Stimulated activated CD8-positive, alpha-beta memory T cell treated with anti-CD3 and anti-CD28 coated beads, Interleukin-4, amount 100 ng/mL, for 1 hour (primary cell): ENCODE measurements around the gene CLASRP.

Experiments
- DNase-seq, 2 donors: peaks; one replicate each; pipeline ENCODE4 v3.0.0-alpha.2; 2020; ENCODE audit warnings: low read depth in 2 of 2, low spot score in 1 of 2

Gene CLASRP

DNA sequence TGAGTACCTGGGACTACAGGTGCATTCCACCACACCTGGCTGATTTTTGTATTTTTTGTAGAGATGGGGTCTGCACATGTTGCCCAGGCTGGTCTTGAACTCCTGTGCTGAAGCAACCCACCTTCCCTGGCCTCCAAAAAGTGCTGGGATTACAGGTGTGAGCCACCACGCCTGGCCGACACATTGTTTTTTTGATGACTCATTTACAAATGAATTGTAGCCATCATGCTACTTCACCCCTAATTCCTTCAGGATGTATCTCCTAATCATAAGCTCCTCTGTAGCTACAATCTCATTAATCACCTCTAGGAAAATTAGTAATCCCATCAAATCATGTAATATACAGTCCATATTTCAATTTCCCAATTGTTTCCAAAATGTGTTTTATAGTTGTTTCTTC lies 19.7 kb upstream of the CLASRP start:
- DNase-seq, result no peak

DNA sequence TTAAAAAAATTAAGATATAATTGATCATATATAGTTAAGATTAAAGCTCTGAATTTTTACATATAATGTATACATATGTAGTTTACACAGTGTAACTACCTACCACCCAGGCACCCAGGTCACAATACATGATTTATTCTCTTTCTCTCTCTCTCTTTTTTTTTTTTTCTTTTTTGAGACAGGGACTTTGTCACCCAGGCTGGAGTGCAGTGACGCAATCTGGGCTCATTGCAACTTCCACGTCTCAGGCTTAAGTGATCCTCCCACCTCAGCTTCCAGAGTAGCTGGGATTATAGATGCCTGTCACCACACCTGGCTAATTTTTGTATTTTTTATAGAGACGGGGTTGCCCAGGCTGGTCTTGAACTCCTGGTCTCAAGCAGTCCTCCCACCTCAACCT lies 18.8 kb upstream of the CLASRP start:
- DNase-seq, result no peak

DNA sequence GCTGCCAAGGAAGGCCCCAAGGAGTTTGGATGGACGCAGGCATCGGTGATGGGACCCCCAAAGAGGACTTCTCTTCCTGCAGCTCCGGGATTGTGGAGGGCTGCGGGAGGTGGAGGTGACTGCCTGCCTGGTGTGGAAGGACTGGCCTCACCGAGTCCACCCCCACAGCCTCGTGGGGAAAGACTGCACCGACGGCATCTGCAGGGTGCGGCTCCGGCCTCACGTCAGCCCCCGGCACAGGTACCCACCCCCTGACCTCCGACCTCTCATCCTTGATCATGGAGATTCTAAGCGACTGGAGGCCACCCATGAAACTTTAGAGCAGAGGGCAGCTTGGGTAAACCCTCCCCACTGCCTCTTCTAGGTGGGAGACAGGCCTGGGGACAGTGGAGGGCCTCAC lies 16.9 kb upstream of the CLASRP start:
- DNase-seq, result no peak

DNA sequence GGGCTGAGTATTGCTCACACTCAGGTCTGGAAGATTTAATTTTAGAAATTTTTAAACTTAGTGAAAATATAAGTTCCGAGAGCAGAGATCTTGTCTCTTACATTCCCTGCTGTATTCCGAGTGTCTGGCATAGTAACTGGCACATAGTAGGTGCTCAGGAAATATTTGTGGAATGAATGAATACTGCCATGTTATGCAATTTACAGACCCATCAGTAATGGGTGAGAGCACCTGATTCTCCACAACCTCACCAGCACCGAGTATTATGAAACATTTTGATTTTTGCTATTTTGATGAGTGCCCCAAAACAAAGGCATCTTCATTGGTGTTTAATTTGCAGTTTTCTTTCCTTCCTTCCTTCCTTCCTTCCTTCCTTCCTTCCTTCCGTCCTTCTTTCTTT lies 15.8 kb upstream of the CLASRP start:
- no peak for DNase-seq

DNA sequence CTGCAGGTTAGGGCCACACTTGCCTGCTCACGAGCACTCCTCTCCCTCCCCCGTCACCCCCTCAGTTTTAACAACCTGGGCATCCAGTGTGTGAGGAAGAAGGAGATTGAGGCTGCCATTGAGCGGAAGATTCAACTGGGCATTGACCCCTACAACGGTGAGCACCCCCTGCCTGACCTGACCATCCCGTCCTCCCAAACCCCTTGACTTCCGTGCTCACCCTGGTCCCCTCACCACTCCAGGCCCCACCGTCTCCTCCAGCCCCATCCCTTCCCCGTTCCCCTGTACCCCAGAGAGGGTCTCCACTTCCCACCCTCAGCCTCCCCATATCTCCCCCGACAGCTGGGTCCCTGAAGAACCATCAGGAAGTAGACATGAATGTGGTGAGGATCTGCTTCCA lies 13.6 kb upstream of the CLASRP start:
- no peak for DNase-seq

DNA sequence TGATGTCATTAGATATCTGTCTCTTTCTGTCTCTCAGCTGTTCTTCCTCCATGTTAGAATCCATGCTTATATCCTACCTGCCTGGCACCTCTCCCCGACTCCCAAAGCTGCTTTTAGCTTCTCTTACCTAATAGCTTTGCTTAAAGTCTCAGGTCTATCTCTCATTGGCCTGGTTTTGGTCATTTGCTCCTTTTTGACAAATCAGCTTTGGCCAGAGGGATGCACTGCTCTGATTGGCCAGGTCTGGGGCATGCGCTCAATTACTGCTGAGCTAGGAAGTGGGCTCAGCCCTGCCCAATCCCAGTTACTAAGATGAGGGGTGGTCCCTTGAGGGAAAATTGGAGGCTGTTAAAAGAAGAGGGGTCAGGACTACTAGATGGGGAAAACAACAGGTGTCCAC lies 11.5 kb upstream of the CLASRP start:
- no peak for DNase-seq

DNA sequence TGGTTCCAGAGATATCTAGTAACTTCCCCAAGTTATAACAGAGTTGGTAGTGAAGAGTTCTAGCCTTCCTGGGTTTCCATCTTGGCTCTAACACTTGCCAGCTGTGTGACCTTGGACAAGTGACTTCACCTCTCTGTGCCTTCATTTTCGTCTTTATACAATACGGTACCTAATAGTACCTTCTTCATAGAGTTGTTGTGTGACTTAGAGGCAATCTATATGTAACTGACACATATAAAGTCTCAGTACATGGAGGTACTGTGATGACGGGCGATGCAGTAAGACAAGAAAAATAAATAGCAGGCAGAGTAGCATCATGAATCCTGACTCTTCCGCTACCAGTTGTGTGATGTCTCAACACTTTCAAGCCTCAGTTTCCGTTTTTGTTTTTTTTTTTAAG lies 8.0 kb upstream of the CLASRP start:
- DNase-seq, result no peak

DNA sequence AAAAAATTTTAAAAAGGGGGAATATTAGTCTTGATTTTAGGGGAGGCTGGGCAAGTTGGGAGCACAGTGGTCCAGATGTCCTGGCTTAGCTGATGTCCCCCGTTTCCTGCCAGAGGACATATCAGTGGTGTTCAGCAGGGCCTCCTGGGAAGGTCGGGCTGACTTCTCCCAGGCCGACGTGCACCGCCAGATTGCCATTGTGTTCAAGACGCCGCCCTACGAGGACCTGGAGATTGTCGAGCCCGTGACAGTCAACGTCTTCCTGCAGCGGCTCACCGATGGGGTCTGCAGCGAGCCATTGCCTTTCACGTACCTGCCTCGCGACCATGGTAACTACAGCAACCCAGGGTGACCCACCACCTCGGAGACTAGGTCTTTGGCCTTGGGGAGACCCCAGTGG lies 6.4 kb upstream of the CLASRP start:
- DNase-seq, result no peak

DNA sequence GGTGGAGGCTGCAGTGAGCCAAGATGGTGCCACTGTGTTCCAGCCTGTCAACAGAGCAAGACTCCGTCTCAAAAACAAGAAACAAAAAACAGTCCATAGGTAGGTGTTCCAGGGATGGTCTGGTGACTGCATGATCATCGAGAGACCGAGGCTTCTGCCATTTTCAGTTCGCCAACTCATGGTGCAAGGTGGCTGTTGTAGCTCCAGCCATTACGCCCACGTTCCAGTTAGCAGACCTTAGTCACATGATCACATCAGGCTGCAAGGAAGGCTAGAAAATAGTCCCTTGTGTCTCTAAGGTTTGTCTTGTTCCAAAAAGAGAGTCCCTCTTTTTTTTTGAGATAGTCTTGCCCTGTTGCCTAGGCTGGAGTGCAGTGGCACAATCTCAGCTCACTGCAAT lies 3.1 kb upstream of the CLASRP start:
- no peak for DNase-seq

DNA sequence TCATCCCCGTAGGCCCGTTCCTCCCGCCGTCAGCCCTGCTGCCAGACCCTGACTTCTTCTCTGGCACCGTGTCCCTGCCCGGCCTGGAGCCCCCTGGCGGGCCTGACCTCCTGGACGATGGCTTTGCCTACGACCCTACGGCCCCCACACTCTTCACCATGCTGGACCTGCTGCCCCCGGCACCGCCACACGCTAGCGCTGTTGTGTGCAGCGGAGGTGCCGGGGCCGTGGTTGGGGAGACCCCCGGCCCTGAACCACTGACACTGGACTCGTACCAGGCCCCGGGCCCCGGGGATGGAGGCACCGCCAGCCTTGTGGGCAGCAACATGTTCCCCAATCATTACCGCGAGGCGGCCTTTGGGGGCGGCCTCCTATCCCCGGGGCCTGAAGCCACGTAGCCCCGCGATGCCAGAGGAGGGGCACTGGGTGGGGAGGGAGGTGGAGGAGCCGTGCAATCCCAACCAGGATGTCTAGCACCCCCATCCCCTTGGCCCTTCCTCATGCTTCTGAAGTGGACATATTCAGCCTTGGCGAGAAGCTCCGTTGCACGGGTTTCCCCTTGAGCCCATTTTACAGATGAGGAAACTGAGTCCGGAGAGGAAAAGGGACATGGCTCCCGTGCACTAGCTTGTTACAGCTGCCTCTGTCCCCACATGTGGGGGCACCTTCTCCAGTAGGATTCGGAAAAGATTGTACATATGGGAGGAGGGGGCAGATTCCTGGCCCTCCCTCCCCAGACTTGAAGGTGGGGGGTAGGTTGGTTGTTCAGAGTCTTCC lies 1.3 kb upstream of the CLASRP start:
- no peak for DNase-seq

DNA sequence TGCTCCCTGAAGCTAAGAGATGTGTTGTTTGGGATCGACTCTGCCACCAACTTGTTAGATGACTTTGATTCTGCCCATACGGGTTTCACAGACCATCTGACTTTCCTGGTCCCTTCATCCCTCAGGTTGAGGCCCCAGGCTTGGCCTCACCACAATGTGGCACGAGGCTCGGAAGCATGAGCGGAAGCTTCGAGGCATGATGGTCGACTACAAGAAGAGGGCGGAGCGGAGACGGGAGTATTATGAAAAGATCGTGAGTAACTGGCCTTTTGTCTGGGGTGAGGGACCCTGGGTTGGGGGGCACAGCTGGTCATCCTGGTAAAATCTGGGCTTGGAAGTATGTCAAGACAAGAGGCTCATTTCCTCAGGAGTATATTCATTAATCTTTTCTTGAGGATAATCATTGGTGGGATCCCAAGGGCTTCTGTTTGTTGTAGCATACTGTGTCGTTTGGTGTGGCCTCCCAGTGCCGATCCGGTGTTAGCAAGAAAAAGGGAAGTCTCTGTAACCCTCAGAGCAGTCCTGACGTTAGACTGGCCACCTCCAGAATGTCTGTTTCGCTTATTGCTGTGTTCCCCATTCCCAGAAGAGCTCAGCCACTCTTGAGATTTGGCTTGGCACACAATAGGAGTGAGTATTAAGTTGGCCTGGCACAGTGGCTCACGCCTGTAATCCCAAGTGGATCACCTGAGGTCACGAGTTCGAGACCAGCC lies 1.4 kb downstream of the CLASRP start:
- no peak for DNase-seq

DNA sequence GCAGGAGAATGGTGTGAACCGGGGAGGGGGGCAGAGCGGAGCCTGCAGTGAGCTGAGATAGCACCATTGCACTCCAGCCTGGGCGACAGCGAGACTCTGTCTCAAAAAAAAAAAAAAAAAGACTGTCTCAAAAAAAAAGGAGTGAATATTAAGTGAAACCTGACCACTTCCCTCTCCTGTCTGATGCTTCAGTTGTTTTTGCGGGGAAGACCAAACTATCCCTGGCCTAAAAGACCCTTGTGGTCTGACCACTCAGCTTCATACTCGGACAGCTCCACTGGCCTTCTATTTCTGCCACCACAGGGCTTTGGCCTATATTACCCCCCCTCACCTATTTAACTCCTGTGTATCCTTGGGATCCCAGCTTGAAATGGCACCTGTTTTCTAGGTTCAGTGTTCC lies 2.3 kb downstream of the CLASRP start:
- DNase-seq, result no peak

DNA sequence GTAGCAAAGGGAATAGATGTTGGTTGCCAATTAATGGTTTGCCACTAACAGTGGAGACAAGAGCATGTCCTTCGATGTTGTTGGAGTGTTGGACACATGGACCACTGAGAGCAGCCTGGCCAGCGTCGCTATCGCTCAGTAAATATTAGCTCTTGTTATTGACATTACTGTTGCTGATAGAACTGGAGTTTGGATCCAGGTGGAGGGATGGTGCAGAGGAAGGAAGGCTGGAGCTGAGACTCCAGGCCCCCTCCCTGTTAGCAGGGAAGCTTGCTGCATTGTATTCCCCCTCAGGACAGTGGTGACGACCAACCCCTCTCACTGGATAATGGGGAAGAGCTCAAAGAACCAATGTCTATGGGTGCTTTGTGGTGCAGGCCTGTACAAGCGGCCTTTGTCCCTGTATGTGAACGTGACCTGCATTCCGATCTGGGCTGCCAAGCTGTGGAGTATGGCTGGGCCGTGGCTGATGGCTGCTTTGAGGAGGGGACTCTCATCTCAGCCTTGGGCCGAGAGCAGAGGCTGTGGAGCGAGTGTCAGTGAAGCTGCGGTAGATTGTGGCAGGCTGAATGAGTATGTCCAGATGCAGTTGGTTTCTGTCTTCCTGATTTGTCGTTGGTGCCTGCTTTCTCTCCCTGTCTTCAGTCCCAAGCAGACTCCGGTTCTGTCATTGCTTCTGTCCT lies 7.0 kb downstream of the CLASRP start:
- no peak for DNase-seq

DNA sequence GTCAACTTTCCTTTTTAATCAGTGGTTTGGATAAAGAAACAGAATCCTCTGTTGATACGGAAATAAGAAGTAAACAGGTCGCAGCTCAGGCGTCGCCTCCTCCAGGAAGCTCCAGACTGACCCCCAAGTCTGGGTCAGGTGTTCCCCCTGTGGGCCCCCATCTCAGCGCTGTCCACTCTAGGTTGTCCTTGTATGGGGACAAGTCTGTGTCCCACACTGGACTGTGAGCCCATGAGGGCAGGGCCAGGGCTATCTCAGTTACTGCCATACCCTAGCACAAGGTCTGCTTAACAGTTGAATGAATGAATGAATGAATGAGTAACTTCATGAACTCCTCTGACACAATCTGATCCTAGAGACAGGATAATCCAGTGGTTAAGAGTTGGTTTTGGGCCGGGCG lies 7.5 kb downstream of the CLASRP start:
- no peak for DNase-seq

DNA sequence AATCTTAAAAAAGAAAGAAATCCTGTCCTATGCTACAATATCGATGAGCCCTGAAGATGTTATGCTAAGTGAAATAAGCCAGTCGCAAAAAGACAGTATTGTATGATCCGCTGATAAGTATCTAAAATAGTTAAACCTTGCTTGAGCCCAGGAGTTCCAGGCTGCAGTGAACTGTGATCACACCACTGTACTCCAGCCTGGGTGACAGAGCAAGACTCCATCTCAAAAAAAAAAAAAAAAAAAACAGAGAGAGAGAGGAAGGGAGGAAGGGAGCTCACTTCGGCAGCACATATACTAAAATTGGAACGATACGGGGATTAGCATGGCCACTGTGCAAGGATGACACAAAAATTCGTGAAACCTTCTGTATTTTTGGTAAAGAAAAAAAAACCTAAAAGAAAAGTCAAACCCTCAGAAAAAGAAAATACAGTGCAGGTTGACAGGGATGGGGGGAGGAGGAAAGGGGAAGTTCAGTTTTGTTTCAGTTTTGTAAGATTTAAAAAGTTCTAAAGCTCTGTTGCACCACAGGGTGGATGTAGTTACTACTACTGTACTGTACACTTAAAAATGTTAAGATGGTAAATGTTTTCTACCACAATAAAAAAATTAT lies 8.4 kb downstream of the CLASRP start:
- no peak for DNase-seq

DNA sequence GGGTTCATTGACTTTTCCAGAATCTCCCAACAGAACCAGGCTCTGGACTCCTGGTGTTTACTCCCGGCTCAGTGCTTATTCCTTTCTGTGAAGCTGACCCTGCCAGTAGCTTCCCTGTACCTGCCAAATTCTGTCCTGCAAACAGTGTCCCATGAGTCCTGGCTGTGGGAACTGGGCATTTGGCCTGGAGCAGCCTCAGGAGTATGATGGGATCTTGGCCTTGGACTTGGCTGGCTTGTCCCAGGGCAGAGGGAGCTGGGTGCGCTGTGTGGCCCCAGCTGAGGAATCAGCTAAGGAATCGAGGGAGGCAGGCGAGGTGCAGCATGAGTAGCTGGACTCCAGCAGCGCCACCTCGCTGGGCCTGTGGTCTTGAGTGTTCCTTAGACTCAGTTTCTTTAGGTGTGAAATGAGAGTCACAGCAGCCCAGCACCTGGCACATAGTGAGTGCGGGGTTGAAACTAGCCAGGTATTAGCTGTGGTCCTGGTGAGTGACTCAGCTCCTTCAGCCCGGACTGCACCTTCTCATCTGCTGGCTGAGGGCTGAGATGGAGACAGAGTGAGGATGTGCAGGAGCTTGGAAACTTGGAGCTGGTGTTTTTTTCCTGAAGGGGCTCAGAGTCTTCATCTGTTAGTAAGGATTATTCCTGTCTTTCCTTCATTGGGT lies 10.4 kb downstream of the CLASRP start:
- no peak for DNase-seq

DNA sequence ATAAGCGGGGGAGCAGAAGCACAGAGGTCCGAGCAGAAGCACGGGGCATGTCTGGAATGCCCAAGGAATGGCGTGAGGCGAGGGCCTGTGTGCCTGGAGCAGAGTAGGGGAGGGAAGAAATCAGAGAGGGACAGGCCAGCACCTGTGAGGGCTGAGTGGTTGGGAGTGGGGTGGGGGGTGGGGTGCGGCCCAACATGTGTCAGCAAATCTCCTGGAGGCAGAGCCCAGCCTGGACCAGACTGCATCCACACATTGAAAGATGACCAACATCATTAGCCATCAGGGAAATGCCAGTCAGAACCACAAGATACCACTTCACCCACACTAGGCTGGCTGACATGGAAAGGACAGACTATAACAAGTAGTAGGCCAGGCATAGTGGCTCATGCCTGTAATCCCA lies 11.2 kb downstream of the CLASRP start:
- DNase-seq, result no peak

DNA sequence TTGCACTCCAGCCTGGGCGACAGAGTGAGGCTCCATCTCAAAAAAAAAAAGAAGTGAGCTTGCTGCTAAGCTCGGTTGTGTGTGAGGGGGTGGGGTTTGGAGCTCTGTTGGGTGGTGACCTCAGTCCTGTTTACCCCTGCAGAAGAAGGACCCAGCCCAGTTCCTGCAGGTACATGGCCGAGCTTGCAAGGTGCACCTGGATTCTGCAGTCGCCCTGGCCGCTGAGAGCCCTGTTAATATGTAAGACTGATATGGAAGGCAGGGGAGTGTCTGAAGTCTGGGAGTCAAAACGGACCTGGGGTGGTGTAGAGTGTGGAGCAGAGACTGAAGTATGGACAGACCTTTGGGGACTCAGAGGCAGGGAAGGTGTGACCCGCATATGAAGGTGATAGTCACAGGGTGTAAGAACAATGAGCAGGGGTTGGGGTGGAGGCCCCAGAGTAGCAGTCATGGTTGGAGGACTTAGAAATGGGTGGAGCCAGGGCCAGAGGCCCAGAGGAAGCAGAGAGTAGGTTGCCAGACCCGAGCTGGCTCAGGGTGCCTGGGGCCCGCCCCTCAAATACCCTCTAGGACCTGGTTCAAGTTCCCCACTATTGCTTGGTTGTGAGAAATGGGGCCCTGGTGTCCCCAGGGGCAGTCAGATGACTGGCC lies 13.2 kb downstream of the CLASRP start:
- DNase-seq, result no peak

DNA sequence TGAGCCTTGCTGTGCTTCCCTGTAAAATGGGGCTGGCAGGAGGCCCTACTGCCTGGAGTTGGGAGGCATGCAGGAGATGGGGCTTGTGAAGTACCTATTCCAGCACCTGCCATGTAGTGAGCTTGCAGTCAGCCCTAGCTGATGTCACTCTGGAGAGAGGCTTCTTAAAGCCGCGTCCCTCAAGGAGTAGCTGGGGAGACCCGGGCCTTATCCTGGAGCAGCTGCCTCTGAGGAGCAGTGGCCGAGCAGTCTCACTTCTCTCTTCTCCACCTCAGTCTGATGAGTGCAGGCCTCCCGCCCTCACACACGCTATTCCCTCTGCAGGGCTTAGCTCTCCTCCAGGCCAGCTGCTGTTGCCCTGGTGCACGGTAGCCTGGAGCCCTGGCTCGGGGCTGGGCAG lies 18.0 kb downstream of the CLASRP start:
- DNase-seq, result no peak

DNA sequence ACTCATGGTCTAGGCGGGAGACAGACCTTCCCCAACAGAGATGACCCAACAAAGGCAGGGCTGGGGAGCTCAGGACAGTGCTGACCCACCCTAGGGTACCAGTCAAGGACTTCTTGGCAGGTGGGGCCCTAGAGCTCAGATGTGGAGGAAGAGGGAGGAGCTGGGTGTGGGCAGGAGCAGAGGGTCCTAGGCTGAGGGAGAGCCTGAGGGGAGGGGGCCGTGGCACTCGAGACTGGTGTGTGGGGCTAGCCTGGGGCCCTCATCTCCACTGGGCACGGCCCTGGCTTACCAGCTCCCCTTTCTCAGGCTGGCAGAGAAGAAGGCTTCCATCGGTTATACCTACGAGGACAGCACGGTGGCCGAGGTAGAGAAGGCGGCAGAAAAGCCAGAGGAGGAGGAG lies 18.6 kb downstream of the CLASRP start:
- DNase-seq, result no peak

DNA sequence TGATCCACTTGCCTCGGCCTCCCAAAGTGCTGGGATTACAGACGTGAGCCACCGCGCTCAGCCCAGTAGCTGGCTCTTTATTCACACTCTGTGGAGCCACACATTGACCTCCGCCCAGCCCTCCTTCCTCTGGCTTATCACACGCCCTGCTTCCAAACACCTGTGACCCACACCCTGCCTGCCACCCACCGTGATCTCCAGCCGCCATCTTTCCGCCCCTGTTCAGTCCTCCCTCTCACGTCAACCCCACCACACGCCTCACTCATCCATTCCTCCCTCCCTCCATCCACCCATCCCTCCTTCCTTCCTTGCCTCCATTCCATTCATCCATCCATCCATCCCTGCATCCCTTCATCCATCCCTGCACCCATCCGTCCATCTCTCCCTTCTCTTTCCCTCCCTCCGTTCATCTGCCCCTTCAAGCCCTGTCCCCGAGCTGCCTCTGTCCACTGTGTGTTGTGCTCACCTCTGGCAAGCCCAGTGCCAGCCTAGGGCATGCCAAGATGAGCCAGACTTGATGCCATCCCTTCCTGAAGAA lies 19.8 kb downstream of the CLASRP start:
- DNase-seq, result no peak
